HG03575 (cell line): ENCODE measurements around the gene CACNA2D3.

ENCODE experiments used
- ATAC-seq: cut with Tn5 transposase; IDR thresholded peaks from one replicate; pipeline ENCODE4 v1.9.1; 2021; ENCODE audit not compliant: unreplicated experiment, insufficient number of reproducible peaks, low FRiP score; ENCODE audit errors: extremely low read depth

Gene CACNA2D3

DNA sequence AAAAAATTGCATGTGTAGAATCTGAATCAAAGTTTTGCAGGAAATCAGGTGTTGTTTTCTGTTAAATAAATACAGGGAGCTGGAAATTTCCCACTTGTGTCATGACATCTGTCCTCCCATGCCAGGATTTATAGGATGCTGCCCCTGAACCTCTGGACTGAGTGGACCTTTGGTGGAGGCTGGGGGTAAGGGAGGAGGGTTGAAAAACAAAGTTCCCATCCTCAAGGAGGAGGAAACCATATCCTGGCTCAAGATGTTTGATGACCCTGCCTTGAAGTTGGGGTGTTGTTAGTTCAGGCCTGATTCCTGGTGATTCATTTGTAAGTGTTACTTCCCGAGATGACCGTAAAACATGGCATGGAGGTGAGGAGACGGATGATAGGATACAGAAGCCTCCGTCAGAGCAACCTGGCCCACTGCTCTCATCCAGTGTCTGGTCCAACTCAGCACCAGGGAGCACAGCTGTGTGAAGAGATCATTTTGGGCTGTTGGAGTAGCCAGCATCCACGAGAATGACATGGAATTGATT is 223.6 kb downstream of the CACNA2D3 start:
- no peak for ATAC-seq

- ATAC-seq, result no peak
These were observed 224.7 kb downstream of the CACNA2D3 start for GRCh38 chr3:54347060-54347459.

DNA sequence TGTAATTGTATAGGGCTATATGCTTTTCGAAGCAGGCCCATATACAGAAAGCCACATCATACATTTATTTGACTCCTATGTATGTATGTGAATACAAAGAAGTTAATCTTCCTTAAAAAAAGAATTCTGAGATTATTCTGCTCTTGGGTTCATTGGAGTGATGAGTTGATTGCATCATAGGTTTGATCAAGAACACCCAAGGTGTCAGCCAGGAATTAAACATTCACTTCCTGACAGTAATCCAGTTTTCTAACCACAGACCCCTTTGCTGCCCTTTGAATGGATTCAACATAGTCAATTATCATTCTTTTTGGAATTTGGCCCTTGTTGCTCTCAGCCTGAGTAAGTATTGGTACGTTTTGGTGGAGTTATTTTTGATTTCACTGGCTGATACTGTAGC is 225.6 kb downstream of the CACNA2D3 start:
- no peak for ATAC-seq

DNA sequence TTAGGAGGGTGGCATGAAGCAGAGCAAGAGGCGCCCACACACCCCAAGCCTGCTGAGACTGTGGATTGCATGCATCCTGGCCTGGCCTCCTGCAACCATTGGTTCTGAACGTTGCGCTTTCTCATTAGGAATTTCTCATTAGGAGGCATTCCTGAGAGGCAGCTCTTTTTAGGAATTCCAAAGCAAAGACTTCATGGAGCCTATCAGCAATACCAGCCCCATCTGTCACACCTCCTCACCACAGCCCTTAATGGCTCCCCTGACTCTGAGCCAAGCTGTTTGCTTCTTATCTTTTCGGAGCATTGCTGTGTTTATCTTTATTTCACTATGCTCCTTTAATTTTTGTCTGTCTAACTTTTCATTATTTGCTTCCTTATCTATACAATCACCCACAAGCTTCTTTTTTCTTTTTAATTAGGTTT is 226.9 kb downstream of the CACNA2D3 start:
- no peak for ATAC-seq

DNA sequence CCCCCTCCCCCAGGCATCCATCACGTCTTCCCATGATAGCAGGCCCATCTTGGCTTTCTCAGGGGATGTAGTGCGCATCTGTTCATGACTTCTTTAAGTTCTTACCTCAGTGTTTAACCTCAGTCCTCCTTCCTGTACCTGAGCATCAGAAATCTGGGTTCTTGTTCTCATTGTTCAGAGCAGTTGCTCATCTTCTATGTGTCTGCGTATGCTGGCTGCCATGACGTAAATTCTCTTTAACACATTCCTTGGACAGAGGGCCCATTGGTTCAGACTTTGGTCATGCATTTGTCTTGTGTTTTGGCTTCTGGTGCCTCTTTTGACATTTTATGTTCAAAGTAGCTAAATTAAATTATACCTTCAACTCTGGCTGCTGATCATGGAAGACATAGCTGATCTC is 227.3 kb downstream of the CACNA2D3 start:
- no peak for ATAC-seq

GRCh38 chr3:54353546-54353945 is 231.2 kb downstream of the CACNA2D3 start:
- no peak for ATAC-seq

GRCh38 chr3:54353946-54354345 is 231.6 kb downstream of the CACNA2D3 start:
- ATAC-seq, result no peak

GRCh38 chr3:54355800-54356199 is 233.4 kb downstream of the CACNA2D3 start:
- ATAC-seq, result no peak

DNA sequence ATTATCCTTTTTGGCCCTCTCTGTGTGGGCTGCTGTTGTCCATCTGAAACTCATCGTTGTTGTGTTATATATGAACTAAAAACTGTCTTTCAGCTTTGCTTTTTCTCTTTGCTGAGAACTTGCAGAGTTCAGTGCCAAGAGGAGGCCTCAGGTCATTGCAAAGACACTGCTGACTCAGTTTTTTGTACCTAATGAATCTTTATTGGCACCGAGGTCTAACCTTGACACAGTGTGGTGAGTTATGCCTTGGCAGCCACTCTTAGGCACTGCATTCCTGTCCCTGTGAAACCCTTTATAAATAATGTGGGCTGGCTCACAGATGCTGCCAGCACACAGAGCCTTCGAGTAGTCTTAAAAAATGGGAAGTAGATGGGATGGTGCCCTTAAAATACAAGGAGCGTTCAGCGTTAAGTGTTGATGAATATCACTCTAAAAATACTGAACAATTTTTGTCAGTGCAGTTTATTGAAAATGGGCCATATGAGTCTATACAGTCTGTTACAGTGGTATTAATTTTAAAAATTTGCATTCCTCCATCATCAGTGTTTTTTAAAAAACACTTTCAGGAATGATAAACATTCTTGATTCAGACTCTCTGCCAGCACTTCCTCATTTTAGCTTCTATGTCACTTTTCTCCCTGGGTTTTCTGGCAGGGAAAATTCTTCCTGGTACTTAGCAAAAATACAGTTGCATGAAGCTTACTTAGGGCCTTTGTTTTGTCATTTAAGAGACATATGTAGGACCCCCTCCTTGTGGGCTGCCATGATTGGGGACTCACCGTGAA is 234.1 kb downstream of the CACNA2D3 start:
- ATAC-seq, result no peak

- ATAC-seq, result no peak
These were observed 234.9 kb downstream of the CACNA2D3 start for GRCh38 chr3:54357301-54357700.

GRCh38 chr3:54358316-54358715 is 236.0 kb downstream of the CACNA2D3 start:
- ATAC-seq, result no peak

DNA sequence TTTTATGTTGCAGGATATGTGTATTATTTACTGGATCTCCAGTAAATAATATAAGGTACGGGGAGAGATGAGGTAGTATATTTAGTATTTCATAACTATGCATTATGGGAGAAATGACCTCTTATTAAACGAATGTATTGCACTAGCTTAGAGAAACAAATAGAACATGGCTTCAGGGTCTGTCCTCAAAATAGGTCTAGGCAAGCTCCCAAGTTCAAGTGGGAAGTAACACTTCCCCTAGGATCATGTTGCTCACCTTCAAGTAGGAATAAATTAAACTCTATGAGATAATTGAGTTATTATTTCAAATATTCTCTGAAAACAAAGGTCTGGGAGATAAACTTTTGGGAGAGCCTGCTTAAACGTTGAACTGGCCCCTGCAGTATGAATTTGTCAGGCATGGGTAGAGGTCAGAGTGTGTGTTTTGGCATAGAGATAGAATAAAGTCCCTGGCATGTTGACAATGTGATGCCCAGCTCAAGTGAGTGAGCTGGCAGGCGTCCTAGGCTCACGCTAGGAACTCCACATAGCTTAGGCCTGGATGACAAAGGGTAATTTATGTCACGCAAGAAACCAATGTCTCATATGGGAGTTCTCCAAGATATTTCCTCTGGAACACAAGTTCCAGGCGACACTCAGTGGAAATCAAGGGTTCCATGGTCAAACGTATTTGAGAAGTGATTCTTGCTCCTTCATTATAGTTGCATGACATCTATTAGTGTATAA is 236.8 kb downstream of the CACNA2D3 start:
- ATAC-seq, result no peak

DNA sequence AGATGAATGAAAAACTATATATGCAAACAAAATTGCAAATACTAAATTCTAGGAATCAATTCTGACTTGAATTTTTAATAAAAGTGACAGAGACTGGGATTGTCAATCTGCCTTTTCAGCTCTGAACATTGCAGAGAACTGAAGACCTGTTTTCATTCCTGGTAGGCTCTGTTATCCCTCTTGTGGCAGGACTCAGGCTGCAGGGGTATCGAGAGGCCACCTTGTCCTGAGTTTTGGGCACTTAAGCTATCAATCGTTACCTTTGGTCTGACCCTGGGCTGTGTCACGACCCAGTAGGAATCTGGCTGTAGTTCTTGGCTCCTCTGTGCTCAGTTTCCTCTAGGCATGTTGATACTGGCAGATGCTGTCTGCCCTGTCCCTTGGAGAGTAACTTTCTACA is 238.0 kb downstream of the CACNA2D3 start:
- no peak for ATAC-seq

DNA sequence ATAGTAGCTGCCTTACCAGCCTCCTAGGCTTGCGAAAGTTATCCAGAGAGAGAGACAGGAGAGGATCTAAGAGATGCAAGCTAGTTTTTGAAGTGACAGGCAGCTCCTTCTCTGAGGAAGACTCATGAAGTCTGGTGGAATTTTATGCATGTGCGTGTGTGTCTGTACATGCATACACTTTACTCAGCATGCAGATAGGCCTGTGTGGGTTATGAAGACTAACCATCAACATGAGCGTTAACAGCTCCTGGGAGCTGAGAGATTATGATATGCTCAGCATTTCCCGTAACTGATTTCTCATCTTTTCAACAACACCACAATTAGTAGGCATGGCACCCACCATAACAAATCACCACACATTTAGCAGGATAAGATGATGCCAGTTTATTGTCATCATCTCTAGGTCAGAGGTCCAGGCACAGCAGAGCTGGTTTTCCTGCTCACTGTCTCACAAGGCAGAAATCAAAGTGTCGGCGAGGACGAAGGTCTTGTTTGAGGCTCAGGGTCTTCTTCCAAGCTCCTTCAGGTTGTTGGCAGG is 239.5 kb downstream of the CACNA2D3 start:
- no peak for ATAC-seq

- ATAC-seq, result no peak
These were observed 243.8 kb downstream of the CACNA2D3 start for GRCh38 chr3:54366007-54366750.

DNA sequence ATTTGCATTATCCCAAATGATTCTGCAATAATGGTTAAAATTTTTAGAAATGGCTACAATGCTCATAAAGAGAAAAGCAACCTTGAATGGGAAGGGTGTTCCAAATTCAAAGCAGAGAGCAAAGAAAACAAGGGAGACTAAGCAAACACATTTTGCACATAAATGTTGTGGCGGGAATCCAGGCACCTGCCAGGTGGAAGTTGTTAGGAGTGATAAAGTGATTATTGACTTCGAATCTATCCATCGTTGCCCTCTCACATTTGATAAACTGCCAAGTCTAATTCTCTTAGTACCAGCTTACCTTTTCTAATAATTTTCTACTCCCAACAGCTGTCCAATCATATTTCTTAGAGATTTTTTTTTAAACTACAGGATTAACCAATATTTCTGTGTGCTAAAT is 244.5 kb downstream of the CACNA2D3 start:
- no peak for ATAC-seq

DNA sequence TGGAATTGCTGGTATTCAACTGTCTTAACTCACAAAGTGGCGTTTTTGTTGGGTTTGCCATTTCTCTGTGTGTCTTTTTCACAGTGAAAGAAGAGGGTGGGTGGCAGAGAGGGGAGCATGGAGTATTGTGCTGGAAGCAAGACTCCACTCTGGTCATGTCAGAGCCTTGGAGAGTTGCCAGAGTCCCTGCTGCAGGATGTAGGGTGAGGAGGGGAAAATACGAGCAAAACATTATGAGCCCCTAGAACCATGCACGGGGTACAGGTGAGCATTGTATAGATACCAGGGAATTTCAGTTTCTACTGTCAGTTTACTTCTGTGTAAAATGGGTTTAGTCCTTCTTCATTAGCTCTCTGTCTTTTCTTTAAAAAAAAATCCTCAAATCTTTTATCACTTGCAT is 249.9 kb downstream of the CACNA2D3 start:
- no peak for ATAC-seq

DNA sequence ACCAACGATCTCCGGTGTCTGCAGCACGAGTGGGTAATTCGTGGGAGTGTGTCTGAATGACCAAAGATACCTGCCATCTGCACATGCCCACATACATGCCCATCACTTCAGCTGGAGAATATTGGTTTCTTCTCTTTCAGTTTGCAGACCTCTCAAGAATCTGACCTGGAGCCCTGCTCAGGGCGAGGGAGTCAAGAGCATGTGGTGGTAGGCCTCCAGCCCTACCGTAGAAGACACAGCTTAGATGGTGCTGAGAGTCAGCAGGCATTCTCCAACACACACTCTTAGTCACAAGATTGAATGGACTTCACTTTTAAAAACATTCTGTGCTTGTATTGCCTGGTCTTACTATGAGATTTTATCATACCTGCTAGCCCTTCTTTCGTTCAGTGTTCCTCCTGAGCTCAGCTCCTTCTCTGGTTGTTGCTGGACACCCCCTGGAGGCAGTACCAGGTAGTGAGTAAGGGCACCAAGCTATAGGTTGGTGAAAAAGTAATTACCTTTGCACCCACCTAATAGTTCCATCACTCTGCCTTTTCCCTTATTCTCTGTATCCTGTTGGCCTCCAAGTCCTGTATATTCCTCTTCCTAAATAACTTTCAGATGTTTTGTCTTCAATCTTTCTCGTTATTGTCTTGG is 252.0 kb downstream of the CACNA2D3 start:
- ATAC-seq, result no peak
